NCI-H774 (cell line): ENCODE measurements around the gene ESR1.
"Not testable (repeated sequence)": the region's sequence is repeated elsewhere in the genome, so short reads cannot be mapped to it uniquely, and the experiment has no call there.

Experiments used
- DNase-seq: peaks from one replicate; lab custom pipeline; 2025; lab: John Stamatoyannopoulos, UW

ESR1 gene

GRCh38 chr6:151975795-151976194 is 168.3 kb downstream of the ESR1 start:
- no peak for DNase-seq

DNA sequence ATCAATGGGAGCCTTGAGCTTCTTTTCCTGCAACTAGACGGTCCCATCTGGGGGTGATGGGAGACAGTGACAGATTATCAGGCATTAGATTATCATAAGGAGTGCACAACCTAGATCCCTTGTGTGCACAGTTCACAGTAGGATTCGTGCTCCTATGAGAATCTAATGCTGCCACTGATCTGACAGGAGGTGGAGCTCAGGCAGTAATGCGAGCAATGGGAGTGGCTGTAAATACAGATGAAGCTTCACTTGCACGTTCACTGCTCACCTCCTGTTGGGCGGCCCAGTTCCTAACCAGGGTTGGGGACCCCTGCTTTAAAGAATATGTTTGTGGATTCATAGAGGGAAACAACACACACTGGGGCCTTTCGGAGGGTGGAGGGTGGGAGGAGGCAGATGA is 180.7 kb downstream of the ESR1 start:
- DNase-seq: not testable (repeated sequence)

- no peak for DNase-seq
Measured at GRCh38 chr6:151992091-151992490, 184.6 kb downstream of the ESR1 start.

- no peak for DNase-seq
Measured at GRCh38 chr6:151993364-151993763, 185.9 kb downstream of the ESR1 start.

- DNase-seq: no peak
Measured at GRCh38 chr6:151998784-151999183, 191.3 kb downstream of the ESR1 start.

DNA sequence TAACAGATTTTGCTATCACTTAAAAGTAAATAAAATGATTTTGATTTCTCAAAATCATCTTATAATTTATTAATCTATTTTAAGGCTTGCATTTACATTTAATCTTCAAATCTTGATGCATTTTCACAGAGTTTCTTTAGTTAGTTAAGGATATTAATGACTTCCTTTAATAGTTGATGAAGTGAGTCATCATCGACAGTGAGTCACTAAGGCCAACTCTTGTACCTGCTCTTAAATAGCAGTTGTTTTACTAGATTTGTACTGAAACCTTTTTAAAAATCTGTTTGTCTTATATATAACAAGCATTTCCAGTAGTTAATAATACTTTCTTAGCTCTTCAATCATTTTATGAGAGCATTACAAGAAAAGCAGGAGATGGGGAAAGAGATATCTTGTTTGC is 191.7 kb downstream of the ESR1 start:
- no peak for DNase-seq

DNA sequence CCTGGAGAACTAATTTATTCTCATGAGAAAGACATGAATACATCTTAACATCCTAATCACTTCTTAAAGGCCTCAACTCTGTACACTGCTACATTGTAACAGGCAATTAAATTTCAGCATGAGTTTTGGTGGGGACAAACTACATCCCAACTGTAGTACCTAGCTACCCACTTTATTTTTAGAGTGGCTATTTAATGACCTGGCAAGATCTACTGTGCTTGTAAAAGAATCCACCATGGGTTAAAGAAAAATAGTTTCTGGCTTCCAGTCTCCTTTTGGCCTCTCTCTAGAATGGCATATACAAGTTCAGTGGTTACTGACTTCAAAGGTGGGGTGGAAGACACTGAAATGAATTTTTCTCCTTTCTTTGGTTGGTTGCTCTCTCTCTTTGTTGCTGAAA is 193.9 kb downstream of the ESR1 start:
- no peak for DNase-seq

GRCh38 chr6:152002306-152002705 is 194.8 kb downstream of the ESR1 start:
- no peak for DNase-seq

GRCh38 chr6:152004036-152004566 is 196.6 kb downstream of the ESR1 start:
- no peak for DNase-seq

DNA sequence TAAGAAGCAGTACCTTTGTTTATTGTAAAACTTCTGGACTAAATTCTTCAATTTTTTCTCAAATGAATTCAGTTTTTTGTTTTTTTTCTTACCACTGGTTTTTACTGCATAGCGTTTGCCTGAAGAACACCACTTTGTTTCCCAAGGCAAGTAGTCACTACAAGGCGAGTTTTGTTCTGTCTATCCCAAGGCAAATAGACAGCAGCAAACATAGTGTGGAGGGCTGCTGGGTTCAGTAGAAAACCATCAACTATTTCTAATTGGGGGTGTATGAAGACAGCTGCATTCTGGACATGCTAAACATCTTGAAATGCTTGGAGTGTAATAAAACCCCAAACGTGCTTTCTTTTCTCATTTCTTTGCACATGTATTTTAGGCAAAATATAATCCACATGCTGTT is 197.4 kb downstream of the ESR1 start:
- DNase-seq: no peak

DNA sequence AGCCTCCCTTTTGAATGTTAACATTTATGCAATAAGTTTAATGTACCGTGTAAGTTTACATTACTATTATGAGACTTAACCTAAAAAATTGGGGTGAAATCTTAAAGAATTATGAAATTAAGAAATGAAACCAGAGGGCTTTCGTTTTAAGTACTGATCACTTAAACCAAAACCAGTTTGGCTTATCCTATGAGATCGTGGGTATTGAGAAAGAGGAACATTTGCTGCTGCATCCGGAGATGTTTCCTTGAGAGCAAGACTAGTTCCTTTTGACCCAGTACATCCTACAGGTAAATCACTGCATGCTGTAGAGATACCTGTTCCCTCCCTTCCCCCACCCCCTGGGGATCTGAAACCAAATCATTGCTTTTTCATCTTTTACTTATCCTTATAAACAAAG is 201.3 kb downstream of the ESR1 start:
- no peak for DNase-seq

DNA sequence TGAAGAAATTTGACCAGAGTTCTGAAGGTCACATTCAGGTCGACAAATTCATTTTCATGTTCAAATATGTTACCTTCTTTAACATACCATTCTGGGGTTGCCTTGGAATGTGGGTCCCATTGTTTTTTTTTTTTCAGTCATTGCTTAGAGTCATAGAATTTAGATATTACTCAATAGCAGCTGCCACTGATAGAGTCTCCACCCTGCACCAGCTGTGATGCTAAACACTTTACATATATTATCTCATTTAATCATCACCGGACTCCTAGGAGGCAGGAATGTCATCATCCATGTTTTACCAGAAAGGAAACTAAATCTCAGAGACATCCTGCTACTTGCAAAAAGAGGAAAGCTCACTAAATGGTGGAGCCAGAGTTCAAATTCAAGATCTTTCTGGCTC is 204.7 kb downstream of the ESR1 start:
- DNase-seq: no peak

GRCh38 chr6:152018876-152019275 is 211.4 kb downstream of the ESR1 start:
- DNase-seq: no peak

GRCh38 chr6:152022303-152022702 is 214.8 kb downstream of the ESR1 start:
- no peak for DNase-seq

DNA sequence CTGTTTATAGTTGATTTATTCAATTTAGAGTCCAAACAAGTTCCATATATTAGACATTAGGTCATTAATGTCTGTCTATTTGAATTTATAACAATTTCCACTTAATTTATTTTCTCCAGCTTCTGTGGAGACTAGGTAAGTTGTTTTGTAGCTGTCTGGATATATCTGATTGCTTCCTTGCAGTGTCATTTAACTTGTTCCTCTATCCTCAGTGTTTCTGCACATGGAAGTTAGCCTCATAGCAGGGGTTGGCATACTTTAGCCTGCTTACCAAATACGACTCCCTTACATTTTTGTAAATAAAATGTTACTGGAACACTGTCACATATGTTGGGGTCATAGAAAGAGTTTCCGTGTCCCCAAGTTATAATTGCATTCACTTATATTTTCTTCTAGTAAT is 216.1 kb downstream of the ESR1 start:
- no peak for DNase-seq

GRCh38 chr6:152026291-152026690 is 218.8 kb downstream of the ESR1 start:
- DNase-seq: no peak

DNA sequence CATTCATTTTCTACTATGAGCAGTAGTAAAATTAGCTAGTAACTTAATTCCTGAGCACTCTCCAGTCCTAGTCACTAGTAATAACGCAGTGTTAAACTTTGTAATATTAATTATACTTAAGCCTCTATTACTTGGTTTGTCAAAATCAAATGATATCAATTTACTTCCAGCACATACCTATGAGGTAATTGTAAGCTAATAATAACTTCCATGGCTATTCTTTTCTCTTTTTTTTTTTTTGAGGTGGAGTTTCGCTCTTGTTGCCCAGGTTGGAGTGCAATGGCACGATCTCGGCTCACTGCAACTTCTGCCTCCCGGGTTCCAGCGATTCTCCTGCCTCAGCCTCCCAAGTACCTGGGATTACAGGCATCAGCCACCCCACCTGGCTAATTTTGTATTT is 219.3 kb downstream of the ESR1 start:
- DNase-seq: not testable (repeated sequence)

- not testable (repeated sequence) for DNase-seq
Measured at GRCh38 chr6:152033765-152034164, 226.3 kb downstream of the ESR1 start.

DNA sequence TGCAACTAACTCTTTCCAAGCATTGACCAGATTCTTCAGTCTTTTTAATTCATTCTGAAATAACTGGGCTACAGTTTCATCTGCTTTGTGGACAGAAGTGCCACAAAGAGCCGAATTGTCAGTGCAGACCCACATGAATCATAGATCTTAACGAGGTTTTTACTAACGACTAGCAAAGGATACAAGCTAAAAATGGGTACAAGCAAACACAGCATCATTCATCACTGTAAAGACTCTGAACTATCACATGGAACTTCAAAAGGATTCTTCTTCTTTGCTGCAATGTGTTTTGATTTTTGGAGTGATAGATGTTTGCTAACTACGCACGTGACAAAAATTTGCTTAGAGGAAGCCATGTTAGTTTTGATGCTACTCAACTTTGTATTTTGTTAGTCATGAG is 227.1 kb downstream of the ESR1 start:
- DNase-seq: no peak

DNA sequence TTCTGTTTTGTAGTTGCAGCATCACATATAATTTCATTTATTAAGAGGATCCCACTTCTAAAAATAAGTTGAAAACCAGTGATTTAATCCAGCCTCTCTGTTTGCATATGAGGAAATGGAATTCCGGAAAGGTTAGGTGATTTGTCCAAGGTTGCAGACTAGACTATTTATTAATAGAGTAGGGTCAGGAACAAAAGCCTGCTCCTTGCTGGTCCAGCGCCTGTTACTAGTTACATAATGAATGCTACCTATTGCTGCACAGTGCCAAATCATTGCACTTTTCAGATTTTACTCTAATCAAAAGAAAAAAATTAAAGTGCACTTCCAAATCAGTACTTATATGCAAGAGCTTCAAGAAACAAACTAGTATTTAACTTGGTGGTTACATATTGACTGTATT is 238.6 kb downstream of the ESR1 start:
- no peak for DNase-seq

DNA sequence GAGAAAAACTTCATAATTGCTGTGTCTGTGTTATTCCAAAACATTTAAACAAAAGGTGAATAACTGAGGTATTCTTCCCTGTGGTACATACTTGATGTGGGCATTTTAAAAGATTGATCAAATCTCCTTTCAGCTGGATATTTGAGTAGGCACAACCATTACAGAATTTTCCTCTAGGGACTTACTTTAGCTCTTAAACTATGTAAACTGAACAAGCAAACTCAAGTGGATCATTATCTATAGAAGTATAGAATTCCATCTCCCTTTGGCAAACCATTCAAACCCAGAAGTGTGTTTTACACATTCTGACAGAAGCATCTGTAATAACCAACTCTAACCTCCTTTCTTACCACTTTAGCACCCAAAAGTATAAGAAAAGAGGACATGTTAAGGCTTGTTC is 241.4 kb downstream of the ESR1 start:
- no peak for DNase-seq

- no peak for DNase-seq
Measured at GRCh38 chr6:152049502-152049901, 242.0 kb downstream of the ESR1 start.

- DNase-seq: no peak
Measured at GRCh38 chr6:152050451-152051195, 243.1 kb downstream of the ESR1 start.

DNA sequence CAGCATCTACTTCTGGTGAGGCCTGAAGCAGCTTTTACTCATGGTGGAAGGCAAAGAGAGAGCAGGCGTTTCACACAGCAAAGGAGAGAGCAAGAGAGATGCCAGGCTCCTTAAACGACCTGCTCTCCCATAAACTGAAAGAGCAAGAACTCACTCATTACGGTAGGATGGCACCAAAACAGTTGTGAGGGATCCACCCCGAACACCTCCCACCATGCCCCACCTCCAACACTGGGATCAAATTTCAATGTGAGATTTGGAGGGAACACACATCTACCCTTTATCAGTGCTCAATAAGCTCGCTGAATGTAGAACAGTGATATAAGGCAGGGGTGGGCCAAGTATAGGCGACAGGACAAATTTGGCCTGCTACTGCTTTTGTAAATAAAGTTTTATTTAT is 244.6 kb downstream of the ESR1 start:
- no peak for DNase-seq
